NB4 (cell line): ENCODE results near the gene TAF4B.

Experiments
- CTCF ChIP-seq: IDR thresholded peaks from one replicate; pipeline ENCODE4 v1.5.1; 2012; ENCODE audit warnings: low read depth, low read length
- POLR2A ChIP-seq: IDR thresholded peaks from 2 replicates; pipeline ENCODE4 v1.6.1; 2011; ENCODE audit warnings: mild to moderate bottlenecking; ENCODE audit not compliant: insufficient read length; ENCODE audit errors: extremely low read depth
- TF ChIP-seq, protein P1 (sequence below): IDR thresholded peaks from 2 replicates; pipeline ENCODE4 v1.6.1; 2011; ENCODE audit warnings: low read depth, low read length

DNA sequence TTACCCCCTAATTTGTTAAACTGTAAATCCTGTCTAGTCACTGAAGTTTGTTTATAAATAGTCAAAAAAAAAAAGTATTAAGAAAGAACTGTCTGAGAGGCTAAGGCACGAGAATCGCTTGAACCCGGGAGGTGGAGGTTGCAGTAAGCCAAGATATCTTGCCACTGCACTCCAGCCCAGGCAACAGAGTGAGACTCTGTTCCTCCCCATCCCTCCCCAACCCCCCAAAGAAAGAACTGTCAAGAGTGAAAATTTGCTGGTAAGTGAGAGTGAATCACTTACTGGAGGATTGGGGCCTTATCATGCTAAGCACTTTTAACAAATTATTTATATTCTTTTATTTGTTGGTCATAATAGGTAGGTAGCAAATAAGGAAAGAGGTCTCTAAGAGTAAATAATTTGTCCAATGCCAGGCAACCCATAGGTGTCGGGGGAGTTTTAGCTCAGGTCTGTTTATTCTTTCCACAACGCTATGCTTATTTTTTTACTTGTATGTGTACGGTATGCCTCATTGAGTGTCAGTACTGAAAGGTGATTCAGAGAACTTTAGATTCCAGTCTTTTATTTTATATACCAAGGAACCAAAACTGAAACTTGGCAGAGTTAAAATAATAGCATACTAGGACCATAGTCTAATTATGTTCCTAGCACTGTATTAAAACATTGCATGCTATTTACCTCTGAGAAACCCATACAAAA, 2.5 kb downstream of the TAF4B start:
- no peak for TF ChIP-seq CTCF
- TF ChIP-seq POLR2A: no peak
- TF ChIP-seq, protein P1, sequence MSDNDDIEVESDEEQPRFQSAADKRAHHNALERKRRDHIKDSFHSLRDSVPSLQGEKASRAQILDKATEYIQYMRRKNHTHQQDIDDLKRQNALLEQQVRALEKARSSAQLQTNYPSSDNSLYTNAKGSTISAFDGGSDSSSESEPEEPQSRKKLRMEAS: no peak
